H1 (cell line): Measurements from ENCODE around the gene NPR1. TPM values are rescaled to one million over a fixed set of nuclear protein-coding genes. Genes with fewer than 3 reads are reported as not detected.

Experiments
- CEBPB ChIP-seq: IDR thresholded peaks from 2 replicates; pipeline ENCODE4 v1.6.1; 2012; ENCODE audit warnings: low read depth, low read length
- CREB1 ChIP-seq: IDR thresholded peaks from 2 replicates; pipeline ENCODE4 v1.6.1; 2012; ENCODE audit warnings: inconsistent platforms
- FOSL1 ChIP-seq: IDR thresholded peaks from 2 replicates; pipeline ENCODE4 v1.6.1; 2011; ENCODE audit warnings: mild to moderate bottlenecking, low read depth, low read length, moderate library complexity; ENCODE audit not compliant: insufficient read depth
- POU5F1 ChIP-seq: IDR thresholded peaks from 2 replicates; pipeline ENCODE4 v1.6.1; 2011; ENCODE audit warnings: low read depth, mild to moderate bottlenecking, low read length, moderate library complexity
- TAF7 ChIP-seq: optimal IDR thresholded peaks from 2 replicates; pipeline ENCODE3; 2011; ENCODE audit warnings: low read depth, mild to moderate bottlenecking, inconsistent platforms, low read length, moderate library complexity, borderline replicate concordance
- TBP ChIP-seq: IDR thresholded peaks from 2 replicates; pipeline ENCODE4 v1.6.1; 2011; ENCODE audit warnings: low read depth, low read length, improper control_type of control experiment
- TCF12 ChIP-seq: IDR thresholded peaks from 2 replicates; pipeline ENCODE4 v1.6.1; 2011; ENCODE audit warnings: low read depth, mild to moderate bottlenecking, low read length
- polyA plus RNA-seq, 7 experiments: library from polyadenylated mRNA; depleted of rRNA in 3 of 7; stranded (reverse) in 5 of 7; unstranded in 2 of 7; fragments of >200 nt in 5 of 7; fragments of 200-250 nt in 2 of 7; gene quantifications; 1 replicate in 5 of 7; 2 replicates in 1 of 7; 4 replicates in 1 of 7; pipeline versions ENCODE4 v1.2.1 to v1.2.3, GENCODE V29; 2011 to 2013; ENCODE audit warnings: missing spikeins in 2 of 7, mixed read lengths in 2 of 7
- total RNA-seq: library from RNA; stranded (reverse); fragmentation: NEBNext Ultra II Directional; extraction: Animal tissue kit (Norgen Biotek cat#: 25700); gene quantifications from 2 replicates; pipeline ENCODE4 v1.2.1, GENCODE V29; 2021

The NPR1 gene
- total and polyA plus RNA-seq, 2 of the 8 experiments (the other 6 are each of a cell fraction or from before 2014, with no cell fraction given), result 11.7 to 13.2 TPM

GRCh38 chr1:153659175-153659534, 19.3 kb upstream of the NPR1 start (continued):
- TF ChIP-seq CEBPB (no peak), CREB1 (no peak), TAF7 (no peak), TCF12 (no peak), POU5F1 (no peak), TBP (no peak), FOSL1 (no peak)
